ENCODE results near the gene CCDC88B. TPM values are rescaled to one million over a fixed set of nuclear protein-coding genes. Genes with fewer than 3 reads are reported as not detected.

Gene CCDC88B
- polyA plus RNA-seq, 1 donor from 2014 or later = 1.3 TPM

GRCh38 chr11:64312947-64313346 is 27.1 kb upstream of the CCDC88B start:
- Histone ChIP-seq H2AFZ (ENCODE audit: low read depth, low read length) (no peak overlapping the region), H4K20me1 (ENCODE audit: insufficient read depth) (no peaks in the 10 kb centered on the region), H3K36me3 (ENCODE audit: insufficient read depth, low read length) (no peaks in the 10 kb centered on the region), H3K9me2 (ENCODE audit: insufficient read depth, low read length) (no peaks in the 10 kb centered on the region), H3F3A (ENCODE audit: insufficient read depth, low read length, poor library complexity, severe bottlenecking) (no peaks in the 10 kb centered on the region), H3K27me3 (ENCODE audit: insufficient read depth, low read depth, low read length) (no peaks in the 10 kb centered on the region), H3K4me3 (ENCODE audit: low read length) (no peak overlapping the region), H3K4me2 (ENCODE audit: low read length) (no peak overlapping the region), H3K9me3 (ENCODE audit: low read length) (no peaks in the 10 kb centered on the region), H3K79me2 (replicated peaks; ENCODE audit: insufficient read depth, low read length) (no peaks in the 10 kb centered on the region), H3K27ac (ENCODE audit: low read length) (no peak overlapping the region), H3K9ac (ENCODE audit: low read length) (no peak overlapping the region)
- no peak for TF ChIP-seq SMC3 (conservative IDR thresholded peaks at IDR 0.05; ENCODE audit: poor library complexity)
- TF ChIP-seq EP300 (conservative IDR thresholded peaks at IDR 0.05; ENCODE audit: poor library complexity, severe bottlenecking) = no peak
- TF ChIP-seq EZH2 (IDR thresholded peaks at IDR 0.05; ENCODE audit: borderline replicate concordance, insufficient read depth, low read length, poor library complexity, severe bottlenecking) = no peak
- no peak for TF ChIP-seq TAF1 (IDR thresholded peaks at IDR 0.05; ENCODE audit: low read depth)
- TF ChIP-seq REST (IDR thresholded peaks at IDR 0.05; ENCODE audit: borderline replicate concordance) = no peak
- TF ChIP-seq POLR2AphosphoS5 (IDR thresholded peaks at IDR 0.05) = no peak
- TF ChIP-seq MXI1 (conservative IDR thresholded peaks at IDR 0.05; ENCODE audit: poor library complexity, severe bottlenecking) = no peak
- TF ChIP-seq RAD21 (conservative IDR thresholded peaks at IDR 0.05) = no peak
- no peak for TF ChIP-seq CTCF (IDR thresholded peaks at IDR 0.05; ENCODE audit: poor library complexity, severe bottlenecking)

- TF ChIP-seq RAD21 (conservative IDR thresholded peaks at IDR 0.05) (no peak), REST (IDR thresholded peaks at IDR 0.05; ENCODE audit: borderline replicate concordance) (no peak), SMC3 (conservative IDR thresholded peaks at IDR 0.05; ENCODE audit: poor library complexity) (no peak), EP300 (conservative IDR thresholded peaks at IDR 0.05; ENCODE audit: poor library complexity, severe bottlenecking) (no peak), MXI1 (conservative IDR thresholded peaks at IDR 0.05; ENCODE audit: poor library complexity, severe bottlenecking) (no peak), POLR2AphosphoS5 (IDR thresholded peaks at IDR 0.05) (no peak), EZH2 (IDR thresholded peaks at IDR 0.05; ENCODE audit: borderline replicate concordance, insufficient read depth, low read length, poor library complexity, severe bottlenecking) (no peak), CTCF (IDR thresholded peaks at IDR 0.05; ENCODE audit: poor library complexity, severe bottlenecking) (no peak), TAF1 (IDR thresholded peaks at IDR 0.05; ENCODE audit: low read depth) (no peak)
- Histone ChIP-seq H3K4me2 (ENCODE audit: low read length) (no peak overlapping the region), H3K9me2 (ENCODE audit: insufficient read depth, low read length) (no peaks in the 10 kb centered on the region), H3K9me3 (ENCODE audit: low read length) (no peaks in the 10 kb centered on the region), H3F3A (ENCODE audit: insufficient read depth, low read length, poor library complexity, severe bottlenecking) (no peaks in the 10 kb centered on the region), H4K20me1 (ENCODE audit: insufficient read depth) (no peaks in the 10 kb centered on the region), H3K27me3 (ENCODE audit: insufficient read depth, low read depth, low read length) (no peaks in the 10 kb centered on the region), H3K4me3 (ENCODE audit: low read length) (no peak overlapping the region), H2AFZ (ENCODE audit: low read depth, low read length) (no peak overlapping the region), H3K9ac (ENCODE audit: low read length) (no peak overlapping the region), H3K27ac (ENCODE audit: low read length) (no peak overlapping the region), H3K36me3 (ENCODE audit: insufficient read depth, low read length) (no peaks in the 10 kb centered on the region), H3K79me2 (replicated peaks; ENCODE audit: insufficient read depth, low read length) (peaks cover 5% of the 10 kb centered on the region)
Observed at GRCh38 chr11:64313491-64314145, 26.4 kb upstream of the CCDC88B start.

All from neural cell (in vitro differentiated cells).